Measurements from ENCODE around the gene LRFN2.

LRFN2 gene

GRCh38 chr6:40585651-40586269, 1.4 kb downstream of the LRFN2 start:
- DNase-seq = no peak

GRCh38 chr6:40585223-40585622, 1.9 kb downstream of the LRFN2 start:
- DNase-seq = no peak

- no peak for DNase-seq
These were observed 2.4 kb downstream of the LRFN2 start for GRCh38 chr6:40584741-40585140.

DNA sequence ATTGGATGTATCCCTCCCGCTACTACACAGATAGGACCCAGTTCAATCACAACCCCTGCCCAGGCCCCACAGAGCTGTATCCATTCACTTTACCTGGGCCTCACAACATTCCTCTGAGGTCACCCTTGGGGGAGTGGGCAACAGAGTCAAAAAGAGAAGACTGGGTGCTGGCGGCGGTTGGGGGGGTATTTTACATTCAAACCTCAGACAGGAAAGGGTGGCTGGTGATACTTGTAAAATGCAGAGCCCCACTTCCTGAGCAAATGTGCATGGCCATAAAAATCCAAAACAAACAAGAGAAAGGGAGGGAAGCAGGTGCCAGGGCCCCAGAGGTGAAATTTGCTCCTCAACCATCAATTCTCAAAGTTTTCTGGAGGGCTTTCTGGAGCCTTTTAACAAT, 3.5 kb downstream of the LRFN2 start:
- no peak for DNase-seq

GRCh38 chr6:40582892-40583291, 4.3 kb downstream of the LRFN2 start:
- no peak for DNase-seq

DNA sequence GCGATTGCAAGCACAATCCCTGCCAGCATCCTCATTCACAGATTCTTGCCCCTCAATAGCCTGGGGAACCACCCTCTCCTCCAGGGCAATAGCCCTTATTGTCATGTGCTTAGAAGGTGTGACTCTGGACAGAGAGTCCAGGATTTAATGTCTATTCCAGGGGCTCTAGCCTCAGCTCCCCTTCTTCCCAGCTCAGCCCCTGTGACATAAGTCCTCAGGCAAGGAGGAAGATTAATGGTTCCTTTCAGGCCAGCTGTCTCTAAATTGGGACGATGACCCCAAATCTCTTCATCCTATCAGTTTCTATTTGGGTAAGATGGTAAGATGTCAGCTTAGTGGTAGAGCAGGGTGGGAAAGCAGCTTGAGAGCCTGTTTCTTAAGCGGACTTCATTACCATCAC, 8.1 kb downstream of the LRFN2 start:
- no peak for DNase-seq

DNA sequence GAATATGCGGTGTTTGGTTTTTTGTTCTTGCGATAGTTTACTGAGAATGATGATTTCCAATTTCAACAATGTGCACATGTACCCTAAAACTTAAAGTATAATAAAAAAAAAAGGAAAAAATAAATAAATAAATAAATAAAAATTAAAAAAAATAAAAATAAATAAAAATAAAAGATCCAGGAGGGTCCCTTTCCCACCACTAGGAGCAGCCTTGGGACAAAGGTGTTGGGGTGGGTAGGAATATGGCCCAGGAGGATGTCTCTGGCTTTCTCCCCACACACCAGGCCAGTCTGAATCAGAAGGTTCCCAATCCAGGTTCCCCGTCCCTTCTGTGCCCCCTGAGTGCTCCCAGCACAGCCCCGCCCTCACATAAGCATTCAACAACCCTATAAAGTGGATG, 9.5 kb downstream of the LRFN2 start:
- DNase-seq = no peak

DNA sequence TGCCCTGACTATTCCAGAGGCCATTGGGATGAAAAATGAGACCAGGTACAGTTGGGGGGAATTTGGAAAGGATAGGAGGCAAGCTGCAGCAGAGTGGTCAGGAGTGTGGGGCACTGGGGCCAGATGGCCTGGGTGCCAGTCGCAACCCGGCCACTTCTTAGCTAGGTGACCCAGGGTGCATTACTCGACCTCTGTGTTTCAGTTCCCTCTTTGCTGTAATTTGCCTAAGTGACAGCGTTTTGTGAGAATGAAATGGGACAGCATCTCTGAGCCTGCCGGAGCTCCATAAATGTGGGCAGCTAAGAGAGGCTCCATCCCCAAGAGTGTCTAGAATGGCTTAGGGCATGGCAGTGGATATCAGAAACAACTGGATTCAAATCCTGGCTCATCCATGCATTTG, 13.9 kb downstream of the LRFN2 start:
- no peak for DNase-seq

- no peak for DNase-seq
These were observed 17.8 kb downstream of the LRFN2 start for GRCh38 chr6:40569162-40569910.

DNA sequence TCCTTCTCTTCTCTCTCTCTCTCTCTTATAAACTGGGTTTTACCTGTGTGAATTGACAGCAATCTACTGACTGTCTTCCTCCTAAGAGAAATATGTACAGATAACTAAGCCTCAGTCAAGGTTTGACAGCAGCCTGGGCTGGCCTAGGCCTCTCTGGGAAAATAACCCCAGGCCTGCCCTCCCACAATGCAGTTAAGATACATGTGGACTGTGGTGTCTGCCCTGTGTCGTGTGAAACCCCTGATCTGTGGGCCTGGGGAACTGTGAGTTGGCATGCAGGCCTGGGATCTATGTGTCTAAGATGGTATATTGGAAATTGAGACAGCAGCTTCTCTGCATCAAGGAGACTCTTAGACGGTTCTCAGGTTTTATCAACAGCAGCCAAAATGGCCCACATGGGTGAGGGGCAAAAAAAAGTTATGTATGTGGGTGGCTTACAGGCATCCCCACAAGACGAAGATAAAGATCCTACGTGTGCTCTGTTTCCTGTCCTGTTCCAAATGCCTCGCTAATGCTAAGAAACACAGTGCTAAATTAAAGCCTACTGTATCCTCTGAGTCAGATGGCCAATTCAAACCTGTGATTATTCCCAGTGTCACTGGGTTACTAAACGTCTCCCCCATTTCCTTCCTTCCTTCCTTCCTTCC, 19.0 kb downstream of the LRFN2 start:
- no peak for DNase-seq

GRCh38 chr6:40563111-40563510, 24.1 kb downstream of the LRFN2 start:
- DNase-seq = no peak

DNA sequence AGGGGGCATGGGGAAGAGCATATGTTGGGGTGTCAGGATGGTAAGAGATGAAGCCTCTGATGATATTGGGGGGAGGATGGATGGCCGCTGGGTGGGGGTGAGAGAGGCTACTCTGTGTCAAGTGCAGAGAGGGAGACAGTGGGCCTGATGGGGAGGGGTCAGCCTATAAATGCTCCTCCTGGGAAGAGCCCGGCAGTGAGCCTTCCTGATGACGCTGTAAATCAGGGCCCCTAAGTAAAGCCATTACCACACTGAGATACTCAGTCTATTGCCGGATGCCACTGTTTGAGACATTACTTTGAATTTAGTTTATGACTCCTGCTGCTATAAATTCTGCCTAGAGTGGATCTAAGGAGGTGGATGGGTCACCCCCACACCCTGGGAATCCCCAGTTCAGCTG, 28.1 kb downstream of the LRFN2 start:
- DNase-seq = no peak

- no peak for DNase-seq
These were observed 29.1 kb downstream of the LRFN2 start for GRCh38 chr6:40558102-40558501.

DNA sequence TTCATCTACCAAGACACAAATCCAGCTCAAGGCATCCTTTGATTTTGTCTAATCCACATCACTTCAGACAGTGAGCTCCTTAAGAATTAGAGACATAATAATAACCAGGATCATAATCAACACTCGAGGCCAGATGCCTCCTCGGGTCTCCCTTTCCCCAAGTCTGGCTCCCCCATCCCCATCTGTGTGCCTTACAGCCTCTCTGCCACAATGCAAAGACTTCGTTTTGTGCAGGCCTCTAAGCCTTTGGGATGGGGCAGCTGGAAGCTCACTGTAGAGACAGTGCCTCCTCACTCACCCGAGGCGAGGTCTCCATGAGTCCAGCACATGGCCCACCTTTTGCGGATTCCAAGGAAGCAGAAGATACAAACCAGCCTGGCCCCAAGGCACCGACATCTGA, 30.3 kb downstream of the LRFN2 start:
- DNase-seq = no peak

DNA sequence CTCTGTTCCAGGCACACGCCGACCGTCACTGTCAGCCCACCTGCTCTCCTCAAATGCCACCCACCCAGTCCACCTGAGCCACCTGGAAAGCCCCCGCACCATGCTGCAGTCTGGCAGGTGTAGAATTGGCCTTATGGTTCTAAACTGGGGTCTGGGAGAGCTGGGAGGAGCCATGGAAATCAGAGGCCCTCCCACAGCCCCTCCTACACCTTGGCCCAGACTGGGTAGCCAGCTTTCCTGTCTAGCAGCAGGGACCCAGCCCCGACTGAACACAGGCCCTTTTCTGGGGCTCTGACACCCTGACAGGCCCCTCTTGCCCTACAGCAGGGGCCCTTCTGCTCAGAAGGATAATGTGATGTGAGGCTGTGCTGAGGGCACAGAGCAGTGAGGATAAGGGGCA, 31.1 kb downstream of the LRFN2 start:
- no peak for DNase-seq

- DNase-seq = no peak
These were observed 32.1 kb downstream of the LRFN2 start for GRCh38 chr6:40555092-40555491.

GRCh38 chr6:40552941-40553340, 34.2 kb downstream of the LRFN2 start:
- no peak for DNase-seq

DNA sequence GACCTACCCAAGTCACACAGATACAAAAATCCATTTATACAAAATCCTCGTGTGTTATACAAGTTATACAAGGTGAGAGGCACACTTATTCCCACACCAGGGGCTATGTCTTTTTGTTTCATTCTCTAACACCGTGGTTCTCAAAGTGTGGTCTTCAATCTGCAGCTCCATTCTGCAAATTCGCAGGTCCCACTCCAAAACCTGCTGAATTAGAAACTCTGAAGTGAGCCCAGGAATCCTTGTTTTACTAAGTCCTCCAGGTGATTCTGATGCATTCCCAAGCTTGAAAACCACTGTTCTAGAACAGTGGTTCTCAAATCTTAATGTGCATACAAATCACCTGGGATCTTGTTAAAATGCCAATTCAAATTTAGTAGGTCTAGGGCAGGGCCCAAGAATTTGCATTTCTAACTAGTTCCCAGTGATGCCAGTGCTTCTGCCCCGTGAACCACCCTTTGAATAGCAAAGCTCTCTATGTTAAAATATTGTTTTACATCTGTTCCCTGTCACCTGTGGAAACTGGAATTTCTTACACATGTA, 35.1 kb downstream of the LRFN2 start:
- DNase-seq = no peak

GRCh38 chr6:40550202-40551101, 36.7 kb downstream of the LRFN2 start:
- peak; percentile 10 for DNase-seq

DNA sequence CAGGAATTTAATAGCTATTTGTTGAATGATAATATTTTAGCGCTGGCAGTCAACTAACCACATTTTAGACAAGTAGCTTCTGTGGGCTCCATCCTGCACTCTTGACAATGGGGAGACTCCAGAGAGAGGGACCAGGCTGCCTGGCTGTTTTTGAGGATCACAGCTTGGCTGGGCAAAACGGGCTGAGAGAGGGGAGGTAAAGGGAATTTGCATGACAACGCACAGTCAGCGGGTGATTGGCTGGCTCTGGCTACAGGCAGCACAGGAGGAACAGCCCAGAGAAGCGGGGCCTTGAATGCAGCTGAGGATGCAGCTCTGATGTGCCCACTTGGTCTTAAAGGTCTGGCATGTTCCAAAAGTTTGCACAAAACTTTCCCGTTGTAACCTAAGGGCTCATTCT, 41.2 kb downstream of the LRFN2 start:
- no peak for DNase-seq

- no peak for DNase-seq
These were observed 43.4 kb downstream of the LRFN2 start for GRCh38 chr6:40543776-40544175.

- no peak for DNase-seq
These were observed 44.0 kb downstream of the LRFN2 start for GRCh38 chr6:40543146-40543545.

- no peak for DNase-seq
These were observed 44.9 kb downstream of the LRFN2 start for GRCh38 chr6:40542175-40542764.
